Endothelial cell (in vitro differentiated cells): ENCODE measurements around the gene MITD1. TPM values are rescaled to one million over a fixed set of nuclear protein-coding genes. Genes with fewer than 3 reads are reported as not detected.
A peak's percentile ranks its signal among the peaks of the same experiment; 100 is the strongest.

Source experiments
- DNase-seq: peaks from one replicate; pipeline ENCODE4 v3.0.0; 2021; ENCODE audit warnings: low spot score
- H3K27ac Mint-ChIP-seq: one replicate; pipeline ENCODE4 v1.8.0; 2021; ENCODE audit warnings: mixed read lengths, inconsistent platforms; ENCODE audit not compliant: unreplicated experiment
- H3K27me3 Mint-ChIP-seq: one replicate; pipeline ENCODE4 v1.8.0; 2021; ENCODE audit warnings: mild to moderate bottlenecking, moderate library complexity, mixed read lengths, inconsistent platforms; ENCODE audit not compliant: unreplicated experiment
- H3K36me3 Mint-ChIP-seq: one replicate; pipeline ENCODE4 v1.8.0; 2021; ENCODE audit warnings: mild to moderate bottlenecking, low read depth, mixed read lengths, inconsistent platforms; ENCODE audit not compliant: unreplicated experiment
- H3K4me1 Mint-ChIP-seq: one replicate; pipeline ENCODE4 v1.8.0; 2021; ENCODE audit warnings: mild to moderate bottlenecking, mixed read lengths, inconsistent platforms; ENCODE audit not compliant: unreplicated experiment
- H3K4me3 Mint-ChIP-seq: one replicate; pipeline ENCODE4 v1.8.0; 2021; ENCODE audit warnings: mild to moderate bottlenecking, mixed read lengths, inconsistent platforms; ENCODE audit not compliant: unreplicated experiment
- H3K9me3 Mint-ChIP-seq: one replicate; pipeline ENCODE4 v1.8.0; 2021; ENCODE audit warnings: mixed read lengths, inconsistent platforms; ENCODE audit not compliant: unreplicated experiment
- CTCF ChIP-seq: fragments of 200-600 bp; sonication (generic); IDR thresholded peaks from one replicate; pipeline ENCODE4 v1.5.0; 2021; ENCODE audit warnings: antibody characterized with exemption; ENCODE audit not compliant: unreplicated experiment
- total RNA-seq: library from RNA; stranded (reverse); fragmentation: NEBNext Ultra II Directional; extraction: Animal tissue kit (Norgen Biotek cat#: 25700); gene quantifications from one replicate; pipeline ENCODE4 v1.2.1, GENCODE V29; 2021; ENCODE audit not compliant: unreplicated experiment

The MITD1 gene
- total RNA-seq, 1 donor from 2014 or later = 23.3 TPM

- Mint-ChIP-seq H3K9me3 (no peaks in the 10 kb centered on the region), H3K27ac (no peak overlapping the region), H3K4me3 (no peak overlapping the region), H3K27me3 (peaks cover 5% of the 10 kb centered on the region), H3K4me1 (peaks cover 16% of the 10 kb centered on the region), H3K36me3 (no peaks in the 10 kb centered on the region)
- no peak for DNase-seq
- no peak for TF ChIP-seq CTCF
Observed at GRCh38 chr2:99156891-99157290, 24.0 kb downstream of the MITD1 start.

- no peaks in the 10 kb centered on the region for H3K9me3 Mint-ChIP-seq
- H3K27ac Mint-ChIP-seq = peak within 1 kb of the TSS; percentile 82
- TF ChIP-seq CTCF = no peak
- peak; percentile 77 for DNase-seq
- no peaks in the 10 kb centered on the region for H3K36me3 Mint-ChIP-seq
- peaks cover 5% of the 10 kb centered on the region for H3K27me3 Mint-ChIP-seq
- H3K4me1 Mint-ChIP-seq = peaks cover 16% of the 10 kb centered on the region
- H3K4me3 Mint-ChIP-seq = peak within 1 kb of the TSS; percentile 94
Observed at GRCh38 chr2:99154643-99155536, 26.0 kb downstream of the MITD1 start, which contains the start of the genes LIPT1 and TSGA10. Gene LIPT1, plus strand, starts transcription at chr2:99154967. Its CDS starts 6,991 bp downstream, at chr2:99161958. Gene TSGA10, minus strand, starts transcription at chr2:99154942. Its CDS starts 45,503 bp downstream, at chr2:99109439.

GRCh38 chr2:99153921-99154604, 26.8 kb downstream of the MITD1 start:
- no peak for TF ChIP-seq CTCF
- Mint-ChIP-seq H3K4me3 (peak overlapping the region; percentile 94), H3K27me3 (peaks cover 5% of the 10 kb centered on the region), H3K27ac (no peak overlapping the region), H3K9me3 (no peaks in the 10 kb centered on the region), H3K4me1 (peaks cover 16% of the 10 kb centered on the region), H3K36me3 (no peaks in the 10 kb centered on the region)
- DNase-seq = no peak

- H3K36me3 Mint-ChIP-seq = no peaks in the 10 kb centered on the region
- H3K9me3 Mint-ChIP-seq = no peaks in the 10 kb centered on the region
- H3K4me1 Mint-ChIP-seq = peaks cover 15% of the 10 kb centered on the region
- H3K27ac Mint-ChIP-seq = no peak overlapping the region
- TF ChIP-seq CTCF = no peak
- no peak overlapping the region for H3K4me3 Mint-ChIP-seq
- H3K27me3 Mint-ChIP-seq = peaks cover 3% of the 10 kb centered on the region
- no peak for DNase-seq
Observed at GRCh38 chr2:99152199-99152895, 28.5 kb downstream of the MITD1 start.
